Liver (tissue), 3 donors: Measurements from ENCODE around the gene GPR75.

Source experiments
- ATF3 ChIP-seq: IDR thresholded peaks from 2 replicates; pipeline ENCODE4 v1.6.1; 2016; ENCODE audit warnings: antibody characterized with exemption
- EGR1 ChIP-seq, 2 donors: IDR thresholded peaks; 2 replicates each; pipeline ENCODE4 v1.6.1; 2016 to 2018; ENCODE audit warnings: antibody characterized with exemption in 2 of 2, low read depth in 2 of 2
- FOXA1 ChIP-seq: IDR thresholded peaks from 2 replicates; pipeline ENCODE4 v1.6.1; 2016; ENCODE audit warnings: antibody characterized with exemption
- GABPA ChIP-seq, 2 donors: IDR thresholded peaks in 1 of 2; conservative IDR thresholded peaks in 1 of 2; 2 replicates each; pipeline ENCODE4 v1.6.1; 2016; ENCODE audit warnings: antibody characterized with exemption in 2 of 2, mild to moderate bottlenecking in 1 of 2, moderate library complexity in 1 of 2
- JUND ChIP-seq, 2 donors: IDR thresholded peaks; 2 replicates each; pipeline ENCODE4 v1.6.1; 2016; ENCODE audit warnings: antibody characterized with exemption in 2 of 2
- NR2F2 ChIP-seq: IDR thresholded peaks from 2 replicates; pipeline ENCODE4 v1.6.1; 2016; ENCODE audit warnings: antibody characterized with exemption
- RAD21 ChIP-seq, 2 donors: IDR thresholded peaks; 2 replicates each; pipeline ENCODE4 v1.6.1; 2016; ENCODE audit warnings: antibody characterized with exemption in 2 of 2, mild to moderate bottlenecking in 2 of 2
- REST ChIP-seq: IDR thresholded peaks from 2 replicates; pipeline ENCODE4 v1.6.1; 2016; ENCODE audit warnings: antibody characterized with exemption, mild to moderate bottlenecking
- RXRA ChIP-seq, 2 donors: IDR thresholded peaks; 2 replicates each; pipeline ENCODE4 v1.6.1; 2017 to 2018; ENCODE audit warnings: antibody characterized with exemption in 2 of 2, mild to moderate bottlenecking in 1 of 2
- SP1 ChIP-seq: IDR thresholded peaks from 2 replicates; pipeline ENCODE4 v1.6.1; 2018; ENCODE audit warnings: antibody characterized with exemption, mild to moderate bottlenecking
- TAF1 ChIP-seq: conservative IDR thresholded peaks from 2 replicates; pipeline ENCODE4 v1.6.1; 2016; ENCODE audit warnings: antibody characterized with exemption, mild to moderate bottlenecking
- YY1 ChIP-seq: IDR thresholded peaks from 2 replicates; pipeline ENCODE4 v1.6.1; 2016; ENCODE audit warnings: antibody characterized with exemption, mild to moderate bottlenecking
- ZBTB33 ChIP-seq: IDR thresholded peaks from 2 replicates; pipeline ENCODE4 v1.6.1; 2016; ENCODE audit warnings: antibody characterized with exemption
- TF ChIP-seq, protein P1 (sequence below): fragments of 150-350 bp; IDR thresholded peaks from 2 replicates; pipeline ENCODE4 v1.5.1; 2017; ENCODE audit warnings: improper control_type of control experiment, low read depth, low read length; ENCODE audit not compliant: missing input control
- donor health status: healthy.
- donor health status: healthy.

GRCh38 chr2:53856272-53856671 is 3.5 kb downstream of the GPR75 start:
- TF ChIP-seq, protein P1, sequence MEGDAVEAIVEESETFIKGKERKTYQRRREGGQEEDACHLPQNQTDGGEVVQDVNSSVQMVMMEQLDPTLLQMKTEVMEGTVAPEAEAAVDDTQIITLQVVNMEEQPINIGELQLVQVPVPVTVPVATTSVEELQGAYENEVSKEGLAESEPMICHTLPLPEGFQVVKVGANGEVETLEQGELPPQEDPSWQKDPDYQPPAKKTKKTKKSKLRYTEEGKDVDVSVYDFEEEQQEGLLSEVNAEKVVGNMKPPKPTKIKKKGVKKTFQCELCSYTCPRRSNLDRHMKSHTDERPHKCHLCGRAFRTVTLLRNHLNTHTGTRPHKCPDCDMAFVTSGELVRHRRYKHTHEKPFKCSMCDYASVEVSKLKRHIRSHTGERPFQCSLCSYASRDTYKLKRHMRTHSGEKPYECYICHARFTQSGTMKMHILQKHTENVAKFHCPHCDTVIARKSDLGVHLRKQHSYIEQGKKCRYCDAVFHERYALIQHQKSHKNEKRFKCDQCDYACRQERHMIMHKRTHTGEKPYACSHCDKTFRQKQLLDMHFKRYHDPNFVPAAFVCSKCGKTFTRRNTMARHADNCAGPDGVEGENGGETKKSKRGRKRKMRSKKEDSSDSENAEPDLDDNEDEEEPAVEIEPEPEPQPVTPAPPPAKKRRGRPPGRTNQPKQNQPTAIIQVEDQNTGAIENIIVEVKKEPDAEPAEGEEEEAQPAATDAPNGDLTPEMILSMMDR: no peak
- no peak for TF ChIP-seq RAD21 (IDR thresholded peaks at IDR 0.05)
- TF ChIP-seq EGR1 (IDR thresholded peaks at IDR 0.05; ENCODE audit: low read depth in 2 of 2): no peak
- no peak for TF ChIP-seq YY1
- no peak for TF ChIP-seq JUND (IDR thresholded peaks at IDR 0.05)
- no peak for TF ChIP-seq NR2F2
- no peak for TF ChIP-seq ATF3
- TF ChIP-seq REST: no peak
- TF ChIP-seq ZBTB33: no peak
- TF ChIP-seq TAF1: no peak
- TF ChIP-seq SP1: no peak
- TF ChIP-seq FOXA1: no peak
- TF ChIP-seq RXRA (IDR thresholded peaks at IDR 0.05): no peak
- no peak for TF ChIP-seq GABPA (IDR thresholded peaks at IDR 0.05 in 1 of 2, conservative IDR thresholded peaks at IDR 0.05 in 1 of 2)
